NCI-H1417 treated with DMSO at 0.1 percent for 48 hours (cell line): ENCODE data around the gene FCGR3A.
"Not testable (repeated sequence)": the region's sequence is repeated elsewhere in the genome, so short reads cannot be mapped to it uniquely, and the experiment has no call there.

Experiments
- DNase-seq: peaks from one replicate; lab custom pipeline; 2025; lab: John Stamatoyannopoulos, UW

Gene FCGR3A

DNA sequence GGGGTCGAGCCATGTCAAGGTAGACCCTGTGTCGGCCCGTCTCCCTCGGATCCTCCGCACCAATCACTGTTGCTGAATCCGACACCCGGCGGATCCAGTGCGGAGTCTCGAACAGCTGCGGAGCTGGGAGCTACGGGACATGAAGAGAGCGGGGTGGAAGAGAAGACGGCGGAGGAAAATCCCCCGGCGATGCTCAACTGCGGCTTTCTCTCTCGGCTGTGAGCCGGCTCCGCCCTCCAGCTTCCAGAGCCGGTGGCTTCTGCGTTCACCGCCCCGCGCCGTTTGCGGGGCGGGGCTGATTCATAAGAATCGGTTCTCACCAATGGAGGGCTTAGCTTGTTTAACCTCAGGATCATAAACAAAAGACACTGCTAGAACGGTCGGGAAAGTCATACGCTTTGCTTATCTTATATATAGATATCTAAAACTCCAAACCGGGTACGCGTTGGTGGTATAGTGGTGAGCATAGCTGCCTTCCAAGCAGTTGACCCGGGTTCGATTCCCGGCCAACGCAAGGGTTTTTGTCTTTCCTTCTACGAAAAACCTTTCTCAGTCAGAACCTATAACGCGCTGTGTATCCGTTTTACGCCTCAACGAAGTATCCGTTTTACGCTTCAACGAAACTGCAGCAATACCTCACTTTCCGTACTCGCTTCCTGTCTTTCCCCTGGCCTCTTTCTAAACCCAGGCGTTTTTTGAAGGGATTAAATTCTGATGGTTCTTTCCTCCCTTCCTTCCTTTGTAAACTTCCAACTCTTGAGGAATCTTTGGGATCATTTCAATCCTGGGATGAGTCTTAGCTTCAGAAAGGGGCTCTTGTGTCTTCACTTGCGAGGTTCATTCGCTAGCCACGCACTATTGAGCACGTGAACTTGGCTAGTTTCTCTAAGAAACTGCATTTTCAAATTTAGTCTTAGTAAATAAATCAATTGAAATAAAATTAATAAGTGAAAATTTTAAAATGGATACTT is 18.7 kb downstream of the FCGR3A start:
- peak; percentile 67 for DNase-seq

DNA sequence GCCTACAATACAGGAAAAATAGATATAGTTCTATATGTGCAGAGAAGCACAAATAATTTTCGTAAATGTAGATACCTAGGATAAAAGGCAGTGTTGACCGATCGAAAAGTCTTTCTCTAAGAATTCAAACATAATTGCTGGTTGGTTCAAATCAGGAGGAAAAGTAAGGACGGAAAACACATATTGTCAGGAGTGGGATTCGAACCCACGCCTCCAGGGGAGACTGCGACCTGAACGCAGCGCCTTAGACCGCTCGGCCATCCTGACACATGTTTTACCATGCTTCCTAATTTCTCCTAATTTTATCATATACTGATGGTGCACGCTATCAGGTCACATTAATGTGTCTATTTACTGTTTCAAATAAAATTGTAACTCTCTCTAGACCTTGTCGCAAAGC is 19.5 kb downstream of the FCGR3A start:
- DNase-seq, result peak; percentile 23

DNA sequence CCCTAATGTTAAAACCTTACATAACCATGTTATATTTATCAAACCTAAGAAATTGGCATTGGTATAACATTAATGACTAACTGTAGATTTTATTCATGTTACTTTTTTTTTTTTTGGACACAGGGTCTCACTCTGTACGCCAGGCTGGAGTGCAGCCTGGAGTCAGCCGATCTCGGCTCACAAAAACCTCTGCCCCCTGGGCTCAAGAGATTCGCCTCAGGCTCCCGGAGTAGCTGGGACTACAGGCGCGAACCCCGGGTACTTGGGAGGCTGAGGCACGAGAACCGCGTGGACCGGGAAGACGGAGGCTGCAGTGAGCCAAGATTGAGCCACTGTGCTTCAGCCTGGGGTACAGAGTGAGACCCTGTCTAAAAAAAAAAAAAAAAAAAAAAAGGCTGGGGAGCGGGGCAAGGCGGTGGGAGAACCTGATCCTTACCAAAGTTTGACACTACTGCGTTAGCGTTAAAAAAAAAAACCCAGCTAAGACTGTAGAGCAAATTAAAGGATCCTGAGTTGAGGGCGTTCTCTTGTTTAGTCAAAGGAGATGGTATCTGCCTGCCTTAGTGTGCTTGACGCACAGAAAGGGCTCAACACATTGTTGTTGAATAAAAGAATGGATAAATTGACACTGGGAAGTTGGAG is 20.0 kb downstream of the FCGR3A start:
- not testable (repeated sequence) for DNase-seq

DNA sequence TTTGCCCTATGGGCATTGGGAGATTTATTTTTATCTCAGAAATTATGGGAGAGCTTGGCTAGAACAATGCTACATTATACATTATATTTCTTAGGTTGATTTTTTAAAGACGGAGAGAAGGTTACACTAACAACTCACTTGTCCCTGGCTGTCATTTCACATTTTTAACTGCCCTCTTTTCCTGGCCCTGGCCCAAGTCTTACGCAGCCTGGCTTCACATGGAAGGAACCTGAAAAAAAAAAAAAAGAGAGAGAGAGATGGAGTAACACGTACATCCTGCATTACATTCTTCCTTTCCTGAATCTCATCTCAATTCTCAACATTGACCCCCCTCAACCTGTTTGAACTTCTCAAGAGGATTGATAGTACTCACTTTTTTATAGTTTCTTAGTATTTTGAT is 21.1 kb downstream of the FCGR3A start:
- not testable (repeated sequence) for DNase-seq

DNA sequence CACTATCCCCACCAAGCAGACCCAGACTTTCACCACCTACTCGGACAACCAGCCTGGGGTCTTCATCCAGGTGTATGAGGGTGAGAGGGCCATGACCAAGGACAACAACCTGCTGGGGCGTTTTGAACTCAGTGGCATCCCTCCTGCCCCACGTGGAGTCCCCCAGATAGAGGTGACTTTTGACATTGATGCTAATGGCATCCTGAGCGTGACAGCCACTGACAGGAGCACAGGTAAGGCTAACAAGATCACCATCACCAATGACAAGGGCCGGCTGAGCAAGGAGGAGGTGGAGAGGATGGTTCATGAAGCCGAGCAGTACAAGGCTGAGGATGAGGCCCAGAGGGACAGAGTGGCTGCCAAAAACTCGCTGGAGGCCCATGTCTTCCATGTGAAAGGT is 23.7 kb downstream of the FCGR3A start:
- DNase-seq, result not testable (repeated sequence)

DNA sequence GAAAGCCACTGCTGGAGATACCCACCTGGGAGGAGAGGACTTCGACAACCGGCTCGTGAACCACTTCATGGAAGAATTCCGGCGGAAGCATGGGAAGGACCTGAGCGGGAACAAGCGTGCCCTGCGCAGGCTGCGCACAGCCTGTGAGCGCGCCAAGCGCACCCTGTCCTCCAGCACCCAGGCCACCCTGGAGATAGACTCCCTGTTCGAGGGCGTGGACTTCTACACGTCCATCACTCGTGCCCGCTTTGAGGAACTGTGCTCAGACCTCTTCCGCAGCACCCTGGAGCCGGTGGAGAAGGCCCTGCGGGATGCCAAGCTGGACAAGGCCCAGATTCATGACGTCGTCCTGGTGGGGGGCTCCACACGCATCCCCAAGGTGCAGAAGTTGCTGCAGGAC is 24.3 kb downstream of the FCGR3A start:
- not testable (repeated sequence) for DNase-seq

DNA sequence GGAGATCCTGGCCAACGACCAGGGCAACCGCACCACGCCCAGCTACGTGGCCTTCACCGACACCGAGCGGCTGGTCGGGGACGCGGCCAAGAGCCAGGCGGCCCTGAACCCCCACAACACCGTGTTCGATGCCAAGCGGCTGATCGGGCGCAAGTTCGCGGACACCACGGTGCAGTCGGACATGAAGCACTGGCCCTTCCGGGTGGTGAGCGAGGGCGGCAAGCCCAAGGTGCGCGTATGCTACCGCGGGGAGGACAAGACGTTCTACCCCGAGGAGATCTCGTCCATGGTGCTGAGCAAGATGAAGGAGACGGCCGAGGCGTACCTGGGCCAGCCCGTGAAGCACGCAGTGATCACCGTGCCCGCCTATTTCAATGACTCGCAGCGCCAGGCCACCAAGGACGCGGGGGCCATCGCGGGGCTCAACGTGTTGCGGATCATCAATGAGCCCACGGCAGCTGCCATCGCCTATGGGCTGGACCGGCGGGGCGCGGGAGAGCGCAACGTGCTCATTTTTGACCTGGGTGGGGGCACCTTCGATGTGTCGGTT is 24.8 kb downstream of the FCGR3A start:
- DNase-seq, result not testable (repeated sequence)

DNA sequence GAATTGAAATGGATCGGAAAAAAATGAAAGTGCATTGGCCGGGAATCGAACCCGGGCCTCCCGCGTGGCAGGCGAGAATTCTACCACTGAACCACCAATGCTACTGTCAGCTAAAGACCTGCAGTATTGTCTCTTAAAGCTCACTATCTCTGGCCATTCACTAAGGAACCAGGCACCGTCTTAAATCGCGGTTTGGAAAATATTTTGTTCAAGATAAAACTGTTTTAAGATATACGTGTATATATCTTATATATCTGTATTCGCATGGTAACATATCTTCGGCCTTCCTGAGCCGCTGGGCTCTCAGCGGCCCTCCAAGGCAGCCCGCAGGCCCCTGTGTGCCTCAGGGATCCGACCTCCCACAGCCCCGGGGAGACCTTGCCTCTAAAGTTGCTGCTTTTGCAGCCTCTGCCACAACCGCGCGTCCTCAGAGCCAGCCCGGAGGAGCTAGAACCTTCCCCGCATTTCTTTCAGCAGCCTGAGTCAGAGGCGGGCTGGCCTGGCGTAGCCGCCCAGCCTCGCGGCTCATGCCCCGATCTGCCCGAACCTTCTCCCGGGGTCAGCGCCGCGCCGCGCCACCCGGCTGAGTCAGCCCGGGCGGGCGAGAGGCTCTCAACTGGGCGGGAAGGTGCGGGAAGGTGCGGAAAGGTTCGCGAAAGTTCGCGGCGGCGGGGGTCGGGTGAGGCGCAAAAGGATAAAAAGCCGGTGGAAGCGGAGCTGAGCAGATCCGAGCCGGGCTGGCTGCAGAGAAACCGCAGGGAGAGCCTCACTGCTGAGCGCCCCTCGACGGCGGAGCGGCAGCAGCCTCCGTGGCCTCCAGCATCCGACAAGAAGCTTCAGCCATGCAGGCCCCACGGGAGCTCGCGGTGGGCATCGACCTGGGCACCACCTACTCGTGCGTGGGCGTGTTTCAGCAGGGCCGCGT is 25.5 kb downstream of the FCGR3A start, which contains the start of gene HSPA6:
HSPA6 (plus strand) TSS at position 724 of the 925 bp plus-strand sequence; CDS start at position 843, 119 bp downstream.
- peak; percentile 39 for DNase-seq

DNA sequence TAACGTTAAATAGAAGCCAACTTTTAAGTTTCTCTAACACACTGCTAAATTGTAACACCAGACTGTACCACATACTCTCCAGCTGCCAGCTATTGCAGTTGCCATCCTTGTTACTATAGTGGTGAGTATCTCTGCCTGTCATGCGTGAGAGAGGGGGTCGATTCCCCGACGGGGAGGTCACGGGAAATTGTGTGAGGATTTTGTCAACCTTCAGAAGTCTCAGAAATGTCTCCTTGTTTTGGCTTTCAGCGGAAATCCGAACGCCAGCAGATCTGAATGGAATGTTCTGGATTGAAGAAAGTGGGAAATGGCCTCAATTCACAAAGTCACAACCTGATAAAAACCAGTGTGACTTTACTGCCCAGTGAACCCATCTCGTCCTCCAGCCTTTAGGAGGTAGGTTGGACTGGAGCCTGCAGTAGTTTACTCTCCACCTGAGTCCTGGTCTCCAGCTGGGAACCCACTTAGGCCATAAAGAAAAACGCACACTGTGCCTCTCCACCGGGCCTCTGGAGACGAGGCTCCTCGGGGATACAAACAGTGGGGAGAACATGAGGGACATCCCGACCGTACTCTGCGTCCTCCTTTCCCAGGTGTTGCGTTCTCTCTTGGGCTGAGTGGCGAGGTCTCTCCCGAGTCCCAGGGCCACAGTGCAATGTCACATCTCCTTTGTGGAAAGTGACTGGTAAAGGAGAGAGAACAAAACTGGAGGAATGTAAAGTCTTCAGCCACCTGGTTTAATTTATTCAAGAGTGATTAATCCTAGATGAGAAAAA is 26.4 kb downstream of the FCGR3A start:
- DNase-seq, result not testable (repeated sequence)

DNA sequence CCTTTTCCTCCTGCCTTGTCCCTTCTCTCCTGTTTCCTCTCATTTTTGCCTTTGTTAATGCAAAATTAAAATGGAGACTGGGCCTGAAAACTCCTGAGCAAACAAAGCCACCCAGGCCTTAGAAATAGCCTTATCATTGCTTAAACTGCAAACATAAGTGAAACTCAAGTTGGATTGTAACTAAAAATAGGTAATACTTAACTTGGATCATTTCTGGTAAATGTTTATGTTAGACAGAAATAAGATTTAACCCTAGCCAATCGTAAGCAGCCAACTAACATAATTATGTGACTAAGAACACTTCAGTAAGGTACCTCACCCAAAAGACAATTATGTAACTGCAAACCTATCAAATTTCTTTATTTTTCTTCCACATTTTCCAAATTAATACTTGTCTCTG is 35.7 kb downstream of the FCGR3A start:
- not testable (repeated sequence) for DNase-seq

DNA sequence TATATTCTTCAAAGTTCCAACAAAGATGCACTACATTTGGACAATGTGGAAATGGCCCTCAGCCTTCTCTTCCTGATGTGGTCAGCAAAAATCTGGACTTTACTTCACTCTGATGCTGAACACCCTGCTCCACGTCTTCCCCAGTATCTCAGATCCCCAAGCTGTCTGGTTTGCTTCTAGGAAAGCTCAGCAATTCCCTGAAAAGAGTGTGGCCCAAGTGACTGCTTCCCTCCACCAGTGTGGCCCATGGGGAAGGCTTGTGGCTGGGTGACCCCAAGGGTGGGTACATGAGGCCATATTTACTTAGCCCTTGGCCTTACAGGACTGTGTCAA is 36.2 kb downstream of the FCGR3A start:
- not testable (repeated sequence) for DNase-seq

DNA sequence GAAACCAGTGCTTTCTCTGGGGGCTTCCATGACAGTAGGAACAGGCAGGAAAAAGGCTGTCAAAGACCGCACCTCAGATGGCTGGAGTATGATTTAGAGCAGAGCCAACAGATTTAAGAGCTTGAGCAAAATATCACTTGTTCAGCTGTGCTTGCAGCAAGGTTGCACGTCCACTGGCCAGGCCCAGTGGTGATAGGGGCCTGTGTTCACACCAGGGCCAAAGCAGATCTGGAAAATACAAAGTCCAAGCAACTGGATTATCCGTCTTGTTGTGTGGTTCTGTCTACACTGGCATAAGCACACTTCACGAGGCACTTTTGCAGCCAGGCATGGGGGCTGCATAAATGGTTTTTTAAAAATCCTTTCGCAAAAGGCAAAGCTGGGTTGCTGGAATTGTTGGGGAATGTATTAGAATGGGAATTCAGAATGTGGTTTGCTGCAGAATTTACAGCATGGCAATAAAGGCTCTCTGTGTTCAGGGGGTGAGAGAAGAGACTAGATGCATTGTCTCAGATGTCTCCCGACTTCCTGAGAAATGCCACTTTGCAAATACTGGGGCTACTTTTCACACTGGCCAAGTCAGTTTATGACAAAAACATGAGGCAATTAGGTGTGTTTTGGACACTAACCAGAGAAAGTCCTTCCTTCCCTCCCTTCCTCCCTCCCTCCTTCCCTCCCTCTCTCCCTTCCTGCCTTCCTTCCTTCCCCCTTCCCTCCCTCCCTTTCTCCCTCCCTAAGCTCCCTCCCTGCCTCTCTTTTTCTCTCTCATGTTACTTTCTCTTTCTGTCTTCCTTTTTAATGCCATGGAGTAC is 36.8 kb downstream of the FCGR3A start:
- not testable (repeated sequence) for DNase-seq

DNA sequence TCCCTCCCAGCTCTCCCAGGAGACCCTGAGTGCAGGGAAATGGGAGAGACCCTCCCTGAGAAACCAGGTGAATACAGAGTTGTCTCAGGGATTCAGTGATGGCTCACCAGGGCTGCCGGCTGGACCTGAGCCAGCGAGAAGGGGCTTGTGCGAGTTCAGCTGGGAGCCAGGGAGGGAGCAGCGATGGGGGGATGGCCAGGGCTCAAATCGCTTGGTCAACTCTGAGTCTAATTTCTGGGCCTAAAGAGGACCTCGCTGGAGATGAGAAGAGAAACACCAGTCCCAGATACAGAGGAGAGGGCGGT is 37.9 kb downstream of the FCGR3A start:
- DNase-seq, result no peak

DNA sequence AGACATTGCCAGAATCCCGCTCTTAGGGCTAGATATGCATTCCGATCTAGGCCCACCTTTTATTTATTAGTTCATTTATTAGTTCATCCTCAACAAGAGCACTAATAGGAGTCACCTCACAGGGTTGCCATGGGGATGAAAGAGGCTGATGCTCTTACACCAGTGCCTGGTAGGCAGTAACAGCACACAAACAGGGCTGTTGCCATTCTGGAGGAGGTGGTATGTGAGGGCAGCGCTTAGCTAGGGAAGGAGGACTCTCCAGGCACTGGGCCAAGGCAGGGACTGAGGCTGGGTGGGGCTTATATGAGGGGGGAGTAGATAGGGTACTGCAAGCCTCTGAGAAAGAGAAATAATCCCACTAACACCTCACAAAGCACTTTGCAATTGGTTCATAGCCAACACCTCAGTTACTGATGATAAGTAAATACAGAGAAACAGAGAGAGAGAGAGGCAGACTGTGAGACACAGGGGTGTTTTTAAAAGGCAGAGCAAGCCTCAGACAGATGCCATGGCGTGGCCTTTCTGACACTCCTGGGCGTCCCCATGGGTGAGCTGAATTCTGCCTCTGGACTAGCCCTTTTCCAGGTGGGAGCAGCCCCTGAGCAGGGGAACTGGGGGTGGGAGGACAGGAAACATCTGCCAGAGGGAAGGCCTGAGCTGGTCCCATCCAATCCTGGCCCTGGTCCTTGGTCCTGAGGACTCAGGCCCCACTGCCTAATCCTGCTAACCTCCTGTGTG is 38.4 kb downstream of the FCGR3A start:
- no peak for DNase-seq

DNA sequence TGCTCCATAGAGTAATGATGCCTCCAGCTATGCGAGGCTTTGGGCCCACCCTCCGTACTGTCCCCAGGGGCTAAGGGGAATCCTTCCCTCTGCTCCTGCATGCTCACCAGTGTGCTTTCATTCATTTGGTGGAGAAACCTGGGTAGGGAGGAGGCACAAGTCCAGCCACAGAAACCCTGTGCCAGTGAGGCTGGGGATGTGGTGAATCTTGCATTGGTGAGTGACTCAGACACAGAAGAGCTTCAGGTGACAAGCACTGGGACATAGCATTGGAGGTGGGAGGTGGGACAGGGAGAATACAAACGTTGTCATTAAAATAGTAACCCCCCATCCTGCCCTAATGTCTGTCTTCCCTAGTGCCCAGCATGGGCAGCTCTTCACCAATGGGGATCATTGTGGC is 39.1 kb downstream of the FCGR3A start:
- no peak for DNase-seq

DNA sequence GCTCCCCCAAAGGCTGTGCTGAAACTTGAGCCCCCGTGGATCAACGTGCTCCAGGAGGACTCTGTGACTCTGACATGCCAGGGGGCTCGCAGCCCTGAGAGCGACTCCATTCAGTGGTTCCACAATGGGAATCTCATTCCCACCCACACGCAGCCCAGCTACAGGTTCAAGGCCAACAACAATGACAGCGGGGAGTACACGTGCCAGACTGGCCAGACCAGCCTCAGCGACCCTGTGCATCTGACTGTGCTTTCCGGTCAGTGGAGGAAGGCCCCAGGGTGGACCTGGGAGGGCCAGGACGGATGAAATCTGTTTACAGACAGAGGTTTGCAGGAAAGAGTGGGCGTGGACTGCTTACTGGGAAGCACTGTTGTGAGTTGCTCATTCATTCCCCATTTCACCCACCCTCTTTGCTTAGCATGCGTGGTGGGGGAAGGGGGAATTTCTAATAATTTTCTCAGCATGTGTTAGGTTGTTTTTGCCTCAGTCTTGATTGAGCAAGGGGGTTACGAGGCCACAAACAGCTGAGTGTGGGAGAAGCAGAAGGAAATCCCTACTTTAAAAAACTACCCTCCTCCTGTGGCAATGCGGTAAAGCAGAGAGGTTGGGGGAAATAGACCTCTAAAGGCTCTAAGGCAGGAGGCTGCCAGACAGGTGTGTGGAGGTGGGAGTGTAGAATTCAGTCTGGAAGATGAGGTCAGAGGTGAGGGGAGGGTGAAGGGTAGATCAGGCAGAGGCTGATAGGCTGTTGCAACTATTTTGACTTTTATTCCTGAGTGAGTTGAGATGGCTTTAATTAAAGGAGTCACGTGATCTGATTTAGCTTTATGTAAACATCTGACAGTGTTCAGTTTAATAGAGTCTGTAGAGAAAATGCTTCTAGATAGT is 43.0 kb downstream of the FCGR3A start:
- DNase-seq, result peak; percentile 13

DNA sequence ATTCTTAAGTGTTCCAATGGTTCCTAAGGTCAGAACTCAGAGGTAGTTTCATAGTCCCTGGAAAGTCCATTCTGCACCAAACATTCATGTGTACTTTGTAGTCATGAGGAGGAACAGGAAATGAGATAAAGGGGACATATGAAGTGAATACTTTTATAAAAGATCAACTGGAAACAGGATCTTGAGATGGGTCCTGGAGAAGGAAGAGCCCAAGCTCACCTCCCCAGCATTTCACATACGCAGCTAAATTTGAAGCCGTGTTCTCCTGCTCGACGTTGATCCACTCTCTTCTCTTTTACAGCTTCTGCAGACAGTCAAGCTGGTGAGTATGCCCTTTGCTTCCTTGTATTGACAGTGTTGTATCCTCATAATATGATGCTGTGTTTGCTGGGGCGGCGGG is 43.9 kb downstream of the FCGR3A start:
- no peak for DNase-seq

DNA sequence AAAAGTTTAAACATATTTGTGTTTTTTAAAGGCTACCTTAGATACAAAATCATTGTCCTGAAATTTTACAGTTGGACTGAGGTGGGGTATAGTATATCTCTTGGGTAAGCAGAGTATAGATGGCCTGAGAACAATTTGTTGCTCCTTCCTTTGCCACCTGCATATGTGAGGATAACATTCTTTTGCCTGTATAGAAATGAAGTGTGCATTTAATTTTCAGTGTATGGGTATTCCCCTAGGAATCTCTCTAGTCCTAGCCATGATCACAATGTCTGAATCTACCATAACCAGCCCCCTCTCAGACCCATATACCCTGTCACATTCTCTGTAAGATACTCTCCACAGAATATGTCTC is 46.2 kb downstream of the FCGR3A start:
- DNase-seq, result no peak
